ENCODE data around the gene ARL17B.
"Not testable (repeated sequence)": the region's sequence is repeated elsewhere in the genome, so short reads cannot be mapped to it uniquely, and the experiment has no call there.

DNA sequence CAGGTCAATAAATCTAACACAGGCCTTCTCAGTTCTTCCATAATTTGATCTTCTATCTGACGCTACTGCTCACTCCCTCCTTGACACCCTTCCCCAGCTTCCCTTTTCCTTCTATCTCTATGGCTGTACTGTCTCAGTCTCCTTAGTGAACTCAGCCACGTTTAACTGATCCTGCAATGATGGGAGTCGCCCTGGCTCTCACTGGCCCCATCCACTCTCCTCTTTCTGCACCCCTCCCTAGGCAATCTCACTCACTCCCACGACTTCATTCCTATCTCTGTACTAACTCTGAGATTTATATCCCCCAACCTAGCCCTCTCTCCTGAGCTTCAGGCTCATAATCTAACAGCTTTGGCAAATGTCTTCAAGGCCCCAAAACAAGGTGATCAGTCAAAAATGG lies 7.7 kb downstream of the ARL17B start:
- TF ChIP-seq, protein P1, sequence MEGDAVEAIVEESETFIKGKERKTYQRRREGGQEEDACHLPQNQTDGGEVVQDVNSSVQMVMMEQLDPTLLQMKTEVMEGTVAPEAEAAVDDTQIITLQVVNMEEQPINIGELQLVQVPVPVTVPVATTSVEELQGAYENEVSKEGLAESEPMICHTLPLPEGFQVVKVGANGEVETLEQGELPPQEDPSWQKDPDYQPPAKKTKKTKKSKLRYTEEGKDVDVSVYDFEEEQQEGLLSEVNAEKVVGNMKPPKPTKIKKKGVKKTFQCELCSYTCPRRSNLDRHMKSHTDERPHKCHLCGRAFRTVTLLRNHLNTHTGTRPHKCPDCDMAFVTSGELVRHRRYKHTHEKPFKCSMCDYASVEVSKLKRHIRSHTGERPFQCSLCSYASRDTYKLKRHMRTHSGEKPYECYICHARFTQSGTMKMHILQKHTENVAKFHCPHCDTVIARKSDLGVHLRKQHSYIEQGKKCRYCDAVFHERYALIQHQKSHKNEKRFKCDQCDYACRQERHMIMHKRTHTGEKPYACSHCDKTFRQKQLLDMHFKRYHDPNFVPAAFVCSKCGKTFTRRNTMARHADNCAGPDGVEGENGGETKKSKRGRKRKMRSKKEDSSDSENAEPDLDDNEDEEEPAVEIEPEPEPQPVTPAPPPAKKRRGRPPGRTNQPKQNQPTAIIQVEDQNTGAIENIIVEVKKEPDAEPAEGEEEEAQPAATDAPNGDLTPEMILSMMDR (IDR thresholded peaks at IDR 0.05) = not testable (repeated sequence)
- TF ChIP-seq POLR2A (IDR thresholded peaks at IDR 0.05) = not testable (repeated sequence)
